Testis (tissue), 2 donors: ENCODE measurements around the gene CNTN2.

Experiments
- CTCF ChIP-seq, 3 experiments: fragments of 450-650 bp in 2 of 3; fragments of 200-600 bp in 1 of 3; sonication (generic) in 1 of 3; IDR thresholded peaks; one replicate each; pipeline ENCODE4 v1.5.1; 2016 to 2019; ENCODE audit warnings: antibody characterized with exemption in 3 of 3, mild to moderate bottlenecking in 2 of 3, moderate library complexity in 1 of 3
- POLR2A ChIP-seq: fragments of 450-650 bp; IDR thresholded peaks from one replicate; pipeline ENCODE4 v1.6.1; 2017; ENCODE audit warnings: antibody characterized with exemption, mild to moderate bottlenecking, moderate library complexity

- TF ChIP-seq CTCF (IDR thresholded peaks at IDR 0.05) (no peak), POLR2A (no peak)
Observed at GRCh38 chr1:205025239-205025638, 17.8 kb upstream of the CNTN2 start.
